ENCODE data around the gene GPR39.

The GPR39 gene

GRCh38 chr2:132466428-132467028 lies 49.9 kb downstream of the GPR39 start:
- no peaks in the 10 kb centered on the region for H3K36me3 Mint-ChIP-seq (ENCODE audit: insufficient read depth)
- H3K4me3 Mint-ChIP-seq = no peak overlapping the region
- no peak overlapping the region for H3K27ac Mint-ChIP-seq (ENCODE audit: low read depth)
- H3K27me3 Mint-ChIP-seq = no peaks in the 10 kb centered on the region
- peaks cover 12% of the 10 kb centered on the region for H3K9me3 Mint-ChIP-seq
- ATAC-seq (replicated peaks; ENCODE audit: extremely low read depth, poor library complexity, severe bottlenecking) = no peak
- no peak for DNase-seq (ENCODE audit: low spot score in 2 of 2)
- no peaks in the 10 kb centered on the region for H3K4me1 Mint-ChIP-seq

GRCh38 chr2:132468821-132469675 lies 52.4 kb downstream of the GPR39 start:
- ATAC-seq (replicated peaks; ENCODE audit: extremely low read depth, poor library complexity, severe bottlenecking) = no peak
- Mint-ChIP-seq H3K9me3 (peaks cover 9% of the 10 kb centered on the region), H3K27me3 (no peaks in the 10 kb centered on the region), H3K4me3 (no peak overlapping the region), H3K27ac (ENCODE audit: low read depth) (no peak overlapping the region), H3K4me1 (no peaks in the 10 kb centered on the region), H3K36me3 (ENCODE audit: insufficient read depth) (no peaks in the 10 kb centered on the region)
- no peak for DNase-seq (ENCODE audit: low spot score in 2 of 2)

GRCh38 chr2:132470746-132471145 lies 54.1 kb downstream of the GPR39 start:
- Mint-ChIP-seq H3K4me1 (no peaks in the 10 kb centered on the region), H3K4me3 (no peak overlapping the region)
- ATAC-seq (replicated peaks; ENCODE audit: extremely low read depth, poor library complexity, severe bottlenecking) = no peak

GRCh38 chr2:132473174-132473883 lies 56.7 kb downstream of the GPR39 start:
- no peak overlapping the region for H3K27ac Mint-ChIP-seq (ENCODE audit: low read depth)
- ATAC-seq (replicated peaks; ENCODE audit: extremely low read depth, poor library complexity, severe bottlenecking) (no peak), DNase-seq (ENCODE audit: low spot score in 2 of 2) (no peak)
- no peaks in the 10 kb centered on the region for H3K36me3 Mint-ChIP-seq (ENCODE audit: insufficient read depth)
- H3K4me1 Mint-ChIP-seq = no peaks in the 10 kb centered on the region
- no peaks in the 10 kb centered on the region for H3K27me3 Mint-ChIP-seq
- no peak overlapping the region for H3K4me3 Mint-ChIP-seq
- peaks cover 5% of the 10 kb centered on the region for H3K9me3 Mint-ChIP-seq

More at GRCh38 chr2:132470746-132471145, 54.1 kb downstream of the GPR39 start:
- peaks cover 9% of the 10 kb centered on the region for H3K9me3 Mint-ChIP-seq
- H3K36me3 Mint-ChIP-seq (ENCODE audit: insufficient read depth) = no peaks in the 10 kb centered on the region
- no peak for DNase-seq (ENCODE audit: low spot score in 2 of 2)
- H3K27ac Mint-ChIP-seq (ENCODE audit: low read depth) = no peak overlapping the region
- no peaks in the 10 kb centered on the region for H3K27me3 Mint-ChIP-seq

GRCh38 chr2:132475615-132476014 lies 59.0 kb downstream of the GPR39 start:
- Mint-ChIP-seq H3K27ac (ENCODE audit: low read depth) (no peak overlapping the region), H3K36me3 (ENCODE audit: insufficient read depth) (no peaks in the 10 kb centered on the region), H3K27me3 (no peaks in the 10 kb centered on the region), H3K4me3 (no peak overlapping the region), H3K9me3 (peaks cover 17% of the 10 kb centered on the region), H3K4me1 (no peaks in the 10 kb centered on the region)
- DNase-seq (ENCODE audit: low spot score in 2 of 2) (no peak), ATAC-seq (replicated peaks; ENCODE audit: extremely low read depth, poor library complexity, severe bottlenecking) (no peak)

GRCh38 chr2:132477436-132477835 lies 60.8 kb downstream of the GPR39 start:
- ATAC-seq (replicated peaks; ENCODE audit: extremely low read depth, poor library complexity, severe bottlenecking) (no peak), DNase-seq (ENCODE audit: low spot score in 2 of 2) (no peak)
- Mint-ChIP-seq H3K36me3 (ENCODE audit: insufficient read depth) (no peaks in the 10 kb centered on the region), H3K27ac (ENCODE audit: low read depth) (no peak overlapping the region), H3K9me3 (peaks cover 17% of the 10 kb centered on the region), H3K4me3 (no peak overlapping the region), H3K27me3 (no peaks in the 10 kb centered on the region), H3K4me1 (no peaks in the 10 kb centered on the region)

- Mint-ChIP-seq H3K36me3 (ENCODE audit: insufficient read depth) (no peaks in the 10 kb centered on the region), H3K27me3 (no peaks in the 10 kb centered on the region), H3K4me3 (no peak overlapping the region), H3K4me1 (no peaks in the 10 kb centered on the region), H3K9me3 (peaks cover 17% of the 10 kb centered on the region), H3K27ac (ENCODE audit: low read depth) (no peak overlapping the region)
- DNase-seq (ENCODE audit: low spot score in 2 of 2) (no peak), ATAC-seq (replicated peaks; ENCODE audit: extremely low read depth, poor library complexity, severe bottlenecking) (no peak)
Observed at GRCh38 chr2:132477962-132478361, 61.4 kb downstream of the GPR39 start.

GRCh38 chr2:132478461-132479105 lies 62.0 kb downstream of the GPR39 start:
- no peak for DNase-seq (ENCODE audit: low spot score in 2 of 2)
- no peaks in the 10 kb centered on the region for H3K36me3 Mint-ChIP-seq (ENCODE audit: insufficient read depth)
- no peak for ATAC-seq (replicated peaks; ENCODE audit: extremely low read depth, poor library complexity, severe bottlenecking)
- H3K4me1 Mint-ChIP-seq = no peaks in the 10 kb centered on the region
- no peak overlapping the region for H3K27ac Mint-ChIP-seq (ENCODE audit: low read depth)
- no peaks in the 10 kb centered on the region for H3K27me3 Mint-ChIP-seq
- H3K4me3 Mint-ChIP-seq = no peak overlapping the region
- H3K9me3 Mint-ChIP-seq = peaks cover 11% of the 10 kb centered on the region

GRCh38 chr2:132479155-132479554 lies 62.5 kb downstream of the GPR39 start:
- H3K36me3 Mint-ChIP-seq (ENCODE audit: insufficient read depth) = no peaks in the 10 kb centered on the region
- no peak overlapping the region for H3K4me3 Mint-ChIP-seq
- no peak for DNase-seq (ENCODE audit: low spot score in 2 of 2)
- H3K27ac Mint-ChIP-seq (ENCODE audit: low read depth) = no peak overlapping the region
- no peaks in the 10 kb centered on the region for H3K27me3 Mint-ChIP-seq
- no peaks in the 10 kb centered on the region for H3K4me1 Mint-ChIP-seq
- H3K9me3 Mint-ChIP-seq = peaks cover 11% of the 10 kb centered on the region
- no peak for ATAC-seq (replicated peaks; ENCODE audit: extremely low read depth, poor library complexity, severe bottlenecking)

- no peak overlapping the region for H3K4me3 Mint-ChIP-seq
- H3K4me1 Mint-ChIP-seq = no peaks in the 10 kb centered on the region
- peaks cover 11% of the 10 kb centered on the region for H3K9me3 Mint-ChIP-seq
- no peaks in the 10 kb centered on the region for H3K27me3 Mint-ChIP-seq
- DNase-seq (ENCODE audit: low spot score in 2 of 2) (no peak), ATAC-seq (replicated peaks; ENCODE audit: extremely low read depth, poor library complexity, severe bottlenecking) (no peak)
- no peak overlapping the region for H3K27ac Mint-ChIP-seq (ENCODE audit: low read depth)
- H3K36me3 Mint-ChIP-seq (ENCODE audit: insufficient read depth) = no peaks in the 10 kb centered on the region
Observed at GRCh38 chr2:132482821-132483220, 66.2 kb downstream of the GPR39 start.

- H3K27me3 Mint-ChIP-seq = no peaks in the 10 kb centered on the region
- DNase-seq (ENCODE audit: low spot score in 2 of 2) (no peak), ATAC-seq (replicated peaks; ENCODE audit: extremely low read depth, poor library complexity, severe bottlenecking) (no peak)
Observed at GRCh38 chr2:132484144-132484543, 67.5 kb downstream of the GPR39 start.

GRCh38 chr2:132488491-132488890 lies 71.9 kb downstream of the GPR39 start:
- no peaks in the 10 kb centered on the region for H3K27me3 Mint-ChIP-seq
- H3K36me3 Mint-ChIP-seq (ENCODE audit: insufficient read depth) = no peaks in the 10 kb centered on the region
- no peak overlapping the region for H3K27ac Mint-ChIP-seq (ENCODE audit: low read depth)
- H3K4me3 Mint-ChIP-seq = no peak overlapping the region
- DNase-seq (ENCODE audit: low spot score in 2 of 2) = no peak
- ATAC-seq (replicated peaks; ENCODE audit: extremely low read depth, poor library complexity, severe bottlenecking) = no peak
- no peaks in the 10 kb centered on the region for H3K4me1 Mint-ChIP-seq
- peaks cover 23% of the 10 kb centered on the region for H3K9me3 Mint-ChIP-seq

More at GRCh38 chr2:132484144-132484543, 67.5 kb downstream of the GPR39 start:
- H3K36me3 Mint-ChIP-seq (ENCODE audit: insufficient read depth) = no peaks in the 10 kb centered on the region
- H3K9me3 Mint-ChIP-seq = peaks cover 14% of the 10 kb centered on the region
- H3K27ac Mint-ChIP-seq (ENCODE audit: low read depth) = no peak overlapping the region
- no peak overlapping the region for H3K4me3 Mint-ChIP-seq
- H3K4me1 Mint-ChIP-seq = no peaks in the 10 kb centered on the region
